CD4-positive, CD25-positive, alpha-beta regulatory T cell (primary cell): Measurements from ENCODE around the gene GYPC. TPM values are rescaled to one million over a fixed set of nuclear protein-coding genes. Genes with fewer than 3 reads are reported as not detected.
"Not testable (repeated sequence)": the region's sequence is repeated elsewhere in the genome, so short reads cannot be mapped to it uniquely, and the experiment has no call there.

Source experiments
- ATAC-seq, 2 donors: fragments of 150-1000 bp; cut with Tn5 transposase; one replicate each; pipeline ENCODE4 v1.10.0; 2021; ENCODE audit warnings: low read depth in 2 of 2, moderate number of reproducible peaks in 2 of 2, moderate library complexity in 1 of 2
- DNase-seq, 3 donors: peaks; one replicate each; pipeline versions ENCODE4 v3.0.0 to v3.0.0-alpha.2; 2012 to 2022; ENCODE audit warnings: mixed read lengths in 1 of 3
- H3K27ac ChIP-seq: one replicate; pipeline ENCODE4 v1.7.0; 2013; ENCODE audit warnings: mild to moderate bottlenecking, low read length; ENCODE audit not compliant: insufficient read depth, poor library complexity, severe bottlenecking
- H3K27me3 ChIP-seq: one replicate; pipeline ENCODE4 v1.7.0; 2013; ENCODE audit warnings: low read length; ENCODE audit not compliant: control insufficient read depth, insufficient read depth
- H3K36me3 ChIP-seq: one replicate; pipeline ENCODE4 v1.7.0; 2013; ENCODE audit warnings: mild to moderate bottlenecking, low read length, moderate library complexity; ENCODE audit not compliant: control insufficient read depth, insufficient read depth
- H3K4me1 ChIP-seq: 2 replicates; pipeline ENCODE4 v1.7.0; 2013; ENCODE audit warnings: mild to moderate bottlenecking, low read length; ENCODE audit not compliant: insufficient read depth, control insufficient read depth, poor library complexity, severe bottlenecking
- H3K4me3 ChIP-seq: one replicate; pipeline ENCODE4 v1.7.0; 2013; ENCODE audit warnings: low read depth, mild to moderate bottlenecking, low read length, moderate library complexity
- H3K9me3 ChIP-seq, 2 experiments: 1 replicate in 1 of 2; 2 replicates in 1 of 2; pipeline ENCODE4 v1.7.0; 2013; ENCODE audit warnings: low read length in 2 of 2, mild to moderate bottlenecking in 1 of 2, moderate library complexity in 1 of 2; ENCODE audit not compliant: control insufficient read depth in 2 of 2
- H3K27ac Mint-ChIP-seq, 3 donors: one replicate each; pipeline ENCODE4 v1.8.0; 2020 to 2022; ENCODE audit warnings: mild to moderate bottlenecking in 3 of 3, mixed read lengths in 3 of 3, moderate library complexity in 2 of 3
- H3K27me3 Mint-ChIP-seq: one replicate; pipeline ENCODE4 v1.8.0; 2022; ENCODE audit warnings: mild to moderate bottlenecking, mixed read lengths
- H3K36me3 Mint-ChIP-seq: one replicate; pipeline ENCODE4 v1.8.0; 2020; ENCODE audit warnings: mixed read lengths
- H3K4me1 Mint-ChIP-seq, 4 donors: one replicate each; pipeline ENCODE4 v1.8.0; 2020 to 2022; ENCODE audit warnings: mixed read lengths in 4 of 4, mild to moderate bottlenecking in 1 of 4
- H3K4me3 Mint-ChIP-seq, 4 donors: one replicate each; pipeline ENCODE4 v1.8.0; 2020 to 2022; ENCODE audit warnings: mild to moderate bottlenecking in 4 of 4, mixed read lengths in 4 of 4, moderate library complexity in 3 of 4
- H3K9me3 Mint-ChIP-seq, 7 donors: one replicate each; pipeline ENCODE4 v1.8.0; 2020 to 2022; ENCODE audit warnings: mixed read lengths in 7 of 7, mild to moderate bottlenecking in 3 of 7, moderate library complexity in 2 of 7
- polyA plus RNA-seq, 4 donors: library from polyadenylated mRNA; unstranded; fragments of 300-500 nt; fragmentation: Illumina TruSeq; gene quantifications; one replicate each; pipeline ENCODE4 v1.2.3, GENCODE V29; 2021
- total RNA-seq: library from RNA; stranded (reverse); gene quantifications from one replicate; pipeline ENCODE4 v1.2.3, GENCODE V29; 2022

GYPC gene
- total and polyA plus RNA-seq, 5 donors from 2014 or later, result 75.2 to 210 (median 186) TPM

DNA sequence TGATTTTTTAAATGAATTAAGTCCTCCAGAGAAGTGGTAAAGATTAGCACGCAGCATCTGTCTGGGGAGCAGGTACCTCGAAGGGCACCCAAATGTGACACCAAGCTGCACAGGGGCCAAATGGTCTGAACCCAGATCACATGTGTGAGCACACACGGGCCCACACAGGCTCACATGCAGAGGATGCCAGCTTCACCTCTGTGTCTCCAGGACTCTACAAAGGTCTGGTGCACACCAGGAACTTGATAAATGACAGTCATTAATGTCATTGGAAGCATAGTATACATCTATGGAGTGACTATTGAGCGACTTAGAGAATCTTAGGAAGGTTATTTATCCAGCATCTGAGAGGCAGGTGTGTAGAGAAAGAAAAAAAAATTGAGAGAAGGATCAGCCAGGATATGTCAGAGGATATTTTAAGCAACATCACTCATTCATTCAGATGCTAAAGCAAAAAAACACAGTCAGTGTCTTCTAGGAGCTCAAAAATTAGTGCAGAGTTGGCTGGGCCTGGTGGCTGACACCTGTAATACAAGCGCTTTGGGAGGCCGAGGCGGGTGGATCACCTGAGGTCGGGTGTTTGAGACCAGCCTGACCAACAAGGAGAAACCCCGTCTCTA, 23.2 kb downstream of the GYPC start:
- H3K9me3 Mint-ChIP-seq, result peaks cover 2 to 12% (median 5%) of the 10 kb centered on the region in 7 donors
- peaks cover 44% of the 10 kb centered on the region for H3K36me3 ChIP-seq
- peaks cover 68% of the 10 kb centered on the region for H3K36me3 Mint-ChIP-seq
- no peaks in the 10 kb centered on the region for H3K27me3 Mint-ChIP-seq
- peak overlapping the region; percentile 16 for H3K27ac ChIP-seq
- no peaks in the 10 kb centered on the region for H3K4me1 ChIP-seq
- H3K4me3 ChIP-seq, result no peak overlapping the region
- H3K27me3 ChIP-seq, result no peaks in the 10 kb centered on the region
- peaks cover 12 to 75% (median 44%) of the 10 kb centered on the region in 4 donors for H3K4me1 Mint-ChIP-seq
- peaks cover 11 to 17% of the 10 kb centered on the region in 2 experiments for H3K9me3 ChIP-seq
- peak overlapping the region; percentile 81 to 90 (median 84) for H3K27ac Mint-ChIP-seq
- ATAC-seq, result no peak
- DNase-seq, result no peak
- H3K4me3 Mint-ChIP-seq, result no peak overlapping the region

DNA sequence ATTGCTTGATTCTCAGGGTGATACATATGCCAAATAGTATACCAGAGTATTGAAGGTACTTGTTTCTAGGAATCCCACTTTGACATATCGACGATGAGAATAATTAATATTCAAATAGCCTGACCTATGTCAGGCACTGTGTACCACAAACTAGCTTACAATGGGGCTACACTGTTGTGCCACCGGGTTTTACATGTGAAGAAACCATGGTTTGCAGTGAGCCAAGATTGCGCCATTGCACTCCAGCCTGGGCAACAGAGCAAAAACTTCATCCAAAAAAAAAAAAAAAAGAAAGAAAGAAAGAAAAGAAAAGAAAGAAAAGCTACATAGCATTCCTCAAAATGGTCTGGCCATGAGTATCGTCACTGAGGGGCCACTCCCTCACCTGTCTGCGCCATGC, 25.5 kb downstream of the GYPC start:
- Mint-ChIP-seq H3K27ac (no peak overlapping the region), H3K27me3 (no peaks in the 10 kb centered on the region), H3K9me3 (peaks cover 0 to 2% (median 0%) of the 10 kb centered on the region in 7 donors), H3K36me3 (peaks cover 68% of the 10 kb centered on the region), H3K4me1 (peaks cover 7 to 80% (median 50%) of the 10 kb centered on the region in 4 donors), H3K4me3 (peak overlapping the region in 1 of 4 donors; percentile 3)
- H3K27ac ChIP-seq, result no peak overlapping the region
- H3K4me3 ChIP-seq, result no peak overlapping the region
- H3K36me3 ChIP-seq, result peaks cover 38% of the 10 kb centered on the region
- no peaks in the 10 kb centered on the region for H3K4me1 ChIP-seq
- DNase-seq (no peak), ATAC-seq (no peak)
- no peaks in the 10 kb centered on the region for H3K27me3 ChIP-seq
- no peaks in the 10 kb centered on the region for H3K9me3 ChIP-seq

DNA sequence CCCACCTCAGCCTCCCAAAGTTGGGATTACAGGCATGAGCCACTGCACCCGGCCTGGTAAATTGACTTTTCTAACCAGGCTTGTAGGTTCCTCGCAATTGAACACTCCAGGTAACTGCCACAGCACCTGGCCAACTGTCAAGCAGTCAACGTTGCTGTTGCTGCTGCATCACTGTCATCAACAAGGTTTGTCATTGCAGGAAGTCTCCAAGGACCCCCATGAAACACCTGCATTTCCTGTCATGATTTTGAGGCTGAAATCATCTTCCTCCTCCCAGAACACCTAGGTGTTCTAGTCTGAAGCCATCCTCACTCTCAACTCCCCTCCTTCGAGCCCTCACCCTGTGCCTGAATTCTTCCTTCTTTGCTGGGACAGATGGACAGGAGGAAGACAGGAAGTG, 29.7 kb downstream of the GYPC start:
- H3K9me3 Mint-ChIP-seq, result peaks cover 0 to 2% (median 0%) of the 10 kb centered on the region in 7 donors
- H3K27ac ChIP-seq, result no peak overlapping the region
- H3K4me1 Mint-ChIP-seq, result peaks cover 0 to 55% (median 31%) of the 10 kb centered on the region in 4 donors
- no peaks in the 10 kb centered on the region for H3K4me1 ChIP-seq
- no peaks in the 10 kb centered on the region for H3K9me3 ChIP-seq
- H3K36me3 ChIP-seq, result peaks cover 37% of the 10 kb centered on the region
- DNase-seq (no peak), ATAC-seq (no peak)
- peak overlapping the region; percentile 42 to 63 (median 47) for H3K27ac Mint-ChIP-seq
- H3K36me3 Mint-ChIP-seq, result peaks cover 75% of the 10 kb centered on the region
- no peaks in the 10 kb centered on the region for H3K27me3 Mint-ChIP-seq
- no peaks in the 10 kb centered on the region for H3K27me3 ChIP-seq
- peak overlapping the region in 1 of 4 donors; percentile 43 for H3K4me3 Mint-ChIP-seq
- no peak overlapping the region for H3K4me3 ChIP-seq

DNA sequence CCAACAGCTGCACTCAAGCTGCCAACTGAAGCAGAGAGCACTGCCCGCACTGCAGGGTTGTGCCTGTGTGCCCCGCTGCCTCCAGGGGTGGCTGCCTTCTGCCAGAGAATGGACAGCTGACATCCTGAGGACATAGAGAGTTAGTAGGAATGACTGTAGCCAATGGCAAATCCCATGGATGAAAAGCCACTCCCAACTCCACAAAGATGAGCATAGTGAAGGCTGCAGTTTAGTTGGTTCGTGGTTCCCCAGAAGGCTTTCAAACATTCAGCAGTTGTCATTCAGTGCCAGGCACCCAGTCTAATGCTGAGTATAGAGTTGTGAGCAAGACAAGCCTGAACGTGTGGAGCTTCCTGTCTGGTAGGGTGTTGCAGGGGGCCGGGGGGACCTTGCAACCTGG, 30.3 kb downstream of the GYPC start:
- no peak overlapping the region for H3K4me3 ChIP-seq
- no peak overlapping the region for H3K27ac ChIP-seq
- Mint-ChIP-seq H3K27ac (peak overlapping the region in 1 of 3 donors; percentile 25), H3K9me3 (peaks cover 0 to 4% (median 0%) of the 10 kb centered on the region in 7 donors), H3K4me3 (no peak overlapping the region), H3K36me3 (peaks cover 74% of the 10 kb centered on the region), H3K27me3 (no peaks in the 10 kb centered on the region), H3K4me1 (peaks cover 0 to 55% (median 29%) of the 10 kb centered on the region in 4 donors)
- peaks cover 34% of the 10 kb centered on the region for H3K36me3 ChIP-seq
- DNase-seq (no peak), ATAC-seq (no peak)
- H3K4me1 ChIP-seq, result no peaks in the 10 kb centered on the region
- no peaks in the 10 kb centered on the region for H3K9me3 ChIP-seq
- no peaks in the 10 kb centered on the region for H3K27me3 ChIP-seq

DNA sequence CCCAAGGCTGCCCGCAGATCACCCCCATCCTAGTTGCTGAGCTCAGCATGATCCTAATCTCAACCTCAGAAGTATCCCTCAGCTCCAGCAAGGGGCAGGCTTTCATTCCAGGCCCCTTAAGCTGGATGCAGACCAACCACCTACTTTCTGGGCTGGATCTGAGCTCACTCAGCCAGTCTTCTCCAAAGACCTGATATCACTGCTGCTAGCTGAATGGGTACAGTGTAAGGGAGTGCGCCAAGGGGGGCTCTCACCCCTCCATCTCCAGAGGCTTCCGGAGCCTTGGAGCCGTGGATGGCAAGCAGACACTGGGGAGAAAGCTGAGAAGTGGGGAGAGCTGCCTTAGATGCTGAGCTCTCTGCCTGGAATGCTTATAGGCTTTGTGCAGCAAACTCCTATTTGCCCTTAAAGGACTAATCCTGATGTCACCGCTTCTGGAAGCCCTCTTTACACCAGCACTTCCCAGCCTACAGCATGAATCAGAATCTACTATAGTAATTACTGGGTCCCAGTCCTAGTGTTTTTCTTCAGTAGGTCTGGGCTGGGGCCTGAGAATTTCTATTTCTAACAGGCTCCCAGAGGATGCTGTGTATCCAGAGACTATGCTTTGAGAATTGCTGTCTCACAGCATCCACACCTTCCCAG, 31.0 kb downstream of the GYPC start:
- Mint-ChIP-seq H3K9me3 (peaks cover 0 to 5% (median 2%) of the 10 kb centered on the region in 7 donors), H3K36me3 (peaks cover 75% of the 10 kb centered on the region), H3K4me1 (peaks cover 5 to 51% (median 28%) of the 10 kb centered on the region in 4 donors), H3K27ac (no peak overlapping the region), H3K4me3 (no peak overlapping the region), H3K27me3 (no peaks in the 10 kb centered on the region)
- no peak overlapping the region for H3K4me3 ChIP-seq
- DNase-seq, result no peak
- H3K27me3 ChIP-seq, result no peaks in the 10 kb centered on the region
- no peak for ATAC-seq
- H3K4me1 ChIP-seq, result no peaks in the 10 kb centered on the region
- no peaks in the 10 kb centered on the region for H3K9me3 ChIP-seq
- H3K36me3 ChIP-seq, result peaks cover 30% of the 10 kb centered on the region
- no peak overlapping the region for H3K27ac ChIP-seq

DNA sequence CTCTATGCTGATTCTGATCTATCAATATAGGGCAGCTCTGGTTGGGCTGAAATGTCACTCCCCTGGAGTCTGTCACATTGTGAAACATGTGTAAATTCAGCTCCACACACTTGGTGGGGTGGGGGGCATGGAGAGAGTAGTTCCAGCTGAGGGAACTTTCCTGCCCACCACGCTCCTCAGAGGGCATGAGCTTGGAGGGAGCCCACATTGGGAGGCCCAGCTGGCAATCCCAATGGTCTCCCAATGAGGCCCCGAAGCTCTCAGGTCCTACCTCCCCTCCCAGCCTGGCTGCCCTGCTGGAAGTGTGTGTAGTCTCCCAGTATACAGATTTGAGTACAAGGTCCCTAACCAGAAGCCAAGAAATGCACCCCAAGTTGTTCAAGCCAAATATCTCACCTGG, 31.5 kb downstream of the GYPC start:
- DNase-seq, result no peak
- Histone ChIP-seq H3K27ac (no peak overlapping the region), H3K9me3 (peaks cover 0 to under 1% of the 10 kb centered on the region in 2 experiments), H3K27me3 (no peaks in the 10 kb centered on the region), H3K4me3 (no peak overlapping the region), H3K4me1 (no peaks in the 10 kb centered on the region), H3K36me3 (peaks cover 26% of the 10 kb centered on the region)
- Mint-ChIP-seq H3K4me1 (peaks cover 5 to 47% (median 26%) of the 10 kb centered on the region in 4 donors), H3K27me3 (no peaks in the 10 kb centered on the region), H3K36me3 (peaks cover 79% of the 10 kb centered on the region), H3K27ac (no peak overlapping the region), H3K9me3 (peaks cover 0 to 5% (median 2%) of the 10 kb centered on the region in 7 donors), H3K4me3 (no peak overlapping the region)
- no peak for ATAC-seq

DNA sequence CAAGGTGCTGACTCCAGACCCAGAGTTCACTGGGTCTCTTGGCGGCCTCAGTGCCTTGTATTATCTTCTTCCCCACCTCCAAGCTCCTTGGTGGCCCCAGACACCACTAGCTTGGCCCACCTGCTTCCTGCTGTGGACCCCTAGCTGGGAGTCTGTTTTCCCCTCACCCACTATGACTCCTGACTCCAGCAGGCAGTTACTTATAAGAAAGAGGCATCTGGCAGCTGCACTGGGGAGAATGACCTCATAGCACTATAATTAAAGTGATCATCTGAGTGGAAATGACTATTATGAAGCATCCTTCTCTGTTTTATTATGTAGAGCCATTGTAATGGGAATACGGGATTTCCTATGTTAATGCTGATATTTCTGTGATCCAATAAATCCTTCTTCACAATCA, 32.6 kb downstream of the GYPC start:
- H3K36me3 ChIP-seq, result peaks cover 25% of the 10 kb centered on the region
- peaks cover 5 to 37% (median 19%) of the 10 kb centered on the region in 4 donors for H3K4me1 Mint-ChIP-seq
- not testable (repeated sequence) for H3K4me3 Mint-ChIP-seq, DNase-seq, H3K27me3 Mint-ChIP-seq, H3K4me1 ChIP-seq, ATAC-seq, H3K27me3 ChIP-seq, H3K27ac ChIP-seq, H3K9me3 ChIP-seq, H3K4me3 ChIP-seq
- H3K27ac Mint-ChIP-seq, result peak overlapping the region in 2 of 3 donors; percentile 34 to 42
- peaks cover 0 to 12% (median 4%) of the 10 kb centered on the region in 7 donors for H3K9me3 Mint-ChIP-seq
- peaks cover 79% of the 10 kb centered on the region for H3K36me3 Mint-ChIP-seq
